ENCODE data around the gene STRN4. TPM values are rescaled to one million over a fixed set of nuclear protein-coding genes. Genes with fewer than 3 reads are reported as not detected.

The STRN4 gene
- total RNA-seq, 2 donors from 2014 or later, result 142 to 155 TPM

DNA sequence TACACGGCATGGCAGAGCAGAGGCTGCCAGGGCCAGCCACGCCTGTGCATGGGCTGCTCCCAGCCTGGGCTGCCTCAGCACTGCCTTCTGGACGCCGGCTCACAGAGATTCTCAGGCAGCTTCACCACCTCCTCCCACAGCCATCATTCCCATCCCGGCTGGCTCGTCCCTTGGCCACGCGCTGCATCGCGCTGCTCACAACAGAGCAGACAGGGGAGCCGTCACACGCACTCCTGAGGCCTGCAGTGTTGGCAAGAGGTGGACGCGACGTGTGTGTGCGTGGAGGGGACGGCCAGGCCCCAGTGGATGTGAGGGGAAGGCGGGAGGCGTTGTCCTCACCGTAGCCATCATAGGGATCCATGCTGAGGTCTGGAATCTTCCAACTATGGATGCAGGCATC is 21.8 kb downstream of the STRN4 start:
- TF ChIP-seq, protein P1, sequence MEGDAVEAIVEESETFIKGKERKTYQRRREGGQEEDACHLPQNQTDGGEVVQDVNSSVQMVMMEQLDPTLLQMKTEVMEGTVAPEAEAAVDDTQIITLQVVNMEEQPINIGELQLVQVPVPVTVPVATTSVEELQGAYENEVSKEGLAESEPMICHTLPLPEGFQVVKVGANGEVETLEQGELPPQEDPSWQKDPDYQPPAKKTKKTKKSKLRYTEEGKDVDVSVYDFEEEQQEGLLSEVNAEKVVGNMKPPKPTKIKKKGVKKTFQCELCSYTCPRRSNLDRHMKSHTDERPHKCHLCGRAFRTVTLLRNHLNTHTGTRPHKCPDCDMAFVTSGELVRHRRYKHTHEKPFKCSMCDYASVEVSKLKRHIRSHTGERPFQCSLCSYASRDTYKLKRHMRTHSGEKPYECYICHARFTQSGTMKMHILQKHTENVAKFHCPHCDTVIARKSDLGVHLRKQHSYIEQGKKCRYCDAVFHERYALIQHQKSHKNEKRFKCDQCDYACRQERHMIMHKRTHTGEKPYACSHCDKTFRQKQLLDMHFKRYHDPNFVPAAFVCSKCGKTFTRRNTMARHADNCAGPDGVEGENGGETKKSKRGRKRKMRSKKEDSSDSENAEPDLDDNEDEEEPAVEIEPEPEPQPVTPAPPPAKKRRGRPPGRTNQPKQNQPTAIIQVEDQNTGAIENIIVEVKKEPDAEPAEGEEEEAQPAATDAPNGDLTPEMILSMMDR (conservative IDR thresholded peaks at IDR 0.05), result no peak

DNA sequence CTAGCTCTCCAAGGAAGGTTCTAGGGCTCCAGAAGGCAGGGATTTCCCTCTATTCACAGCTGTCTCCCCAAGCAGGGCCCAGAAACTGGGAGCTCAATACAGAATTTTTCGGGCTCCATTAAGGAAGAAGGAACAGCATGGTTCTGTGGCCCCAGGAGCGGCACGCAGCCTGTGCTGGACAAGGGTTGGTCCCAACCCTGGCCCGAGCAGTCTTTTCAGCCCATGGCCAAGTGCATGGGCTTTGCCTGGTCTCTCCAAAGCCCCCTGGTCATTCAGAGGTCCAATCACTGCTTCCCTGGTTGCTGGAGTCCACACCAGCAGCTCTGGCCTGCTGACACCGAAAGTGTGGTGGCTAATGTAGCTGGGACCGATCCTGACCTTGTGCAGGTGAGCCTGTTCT is 22.8 kb downstream of the STRN4 start:
- no peak overlapping the region for H3K4me3 ChIP-seq (ENCODE audit: low read length)
- H3K27me3 ChIP-seq (ENCODE audit: control insufficient read depth, insufficient read depth, low read length, poor library complexity, severe bottlenecking), result no peaks in the 10 kb centered on the region
- H3K36me3 Mint-ChIP-seq (ENCODE audit: low read depth), result peaks cover 52% of the 10 kb centered on the region
- no peaks in the 10 kb centered on the region for H3K9me3 ChIP-seq (ENCODE audit: control insufficient read depth, low read length)
- H3K4me1 Mint-ChIP-seq, result no peaks in the 10 kb centered on the region
- DNase-seq, result no peak
- H3K27ac Mint-ChIP-seq, result no peak overlapping the region
- no peaks in the 10 kb centered on the region for H3K9me3 Mint-ChIP-seq
- no peaks in the 10 kb centered on the region for H3K4me1 ChIP-seq (ENCODE audit: control insufficient read depth, insufficient read depth, low read length)
- H3K27me3 Mint-ChIP-seq (ENCODE audit: insufficient read depth), result no peaks in the 10 kb centered on the region
- H3K9ac ChIP-seq (ENCODE audit: extremely low read depth, low read length, poor library complexity, severe bottlenecking), result no peak overlapping the region
- H3K36me3 ChIP-seq (ENCODE audit: control insufficient read depth, insufficient read depth, low read length), result peaks cover 60% of the 10 kb centered on the region
- no peak overlapping the region for H3K27ac ChIP-seq (ENCODE audit: low read depth, low read length)
- no peak overlapping the region for H3K4me3 Mint-ChIP-seq
- WGBS, 2 experiments (ENCODE audit: insufficient coverage in 1 of 2, insufficient read length in 1 of 2), result 97% methylated on average over 6 of the region's 6 CpGs
- TF ChIP-seq, protein P1 (conservative IDR thresholded peaks at IDR 0.05), result no peak

More for the DNA sequence above, 21.8 kb downstream of the STRN4 start:
- Histone ChIP-seq H3K9ac (ENCODE audit: extremely low read depth, low read length, poor library complexity, severe bottlenecking) (no peak overlapping the region), H3K4me3 (ENCODE audit: low read length) (no peak overlapping the region), H3K36me3 (ENCODE audit: control insufficient read depth, insufficient read depth, low read length) (peaks cover 69% of the 10 kb centered on the region), H3K27ac (ENCODE audit: low read depth, low read length) (no peak overlapping the region), H3K4me1 (ENCODE audit: control insufficient read depth, insufficient read depth, low read length) (no peaks in the 10 kb centered on the region), H3K27me3 (ENCODE audit: control insufficient read depth, insufficient read depth, low read length, poor library complexity, severe bottlenecking) (no peaks in the 10 kb centered on the region), H3K9me3 (ENCODE audit: control insufficient read depth, low read length) (no peaks in the 10 kb centered on the region)
- no peaks in the 10 kb centered on the region for H3K9me3 Mint-ChIP-seq
- 95 to 96% methylated on average over 10 to 20 of the region's 20 CpGs for WGBS, 2 experiments (ENCODE audit: insufficient coverage in 1 of 2, insufficient read length in 1 of 2)
- no peak overlapping the region for H3K4me3 Mint-ChIP-seq
- no peak for DNase-seq
- no peaks in the 10 kb centered on the region for H3K27me3 Mint-ChIP-seq (ENCODE audit: insufficient read depth)
- H3K4me1 Mint-ChIP-seq, result no peaks in the 10 kb centered on the region
- H3K36me3 Mint-ChIP-seq (ENCODE audit: low read depth), result peaks cover 57% of the 10 kb centered on the region
- H3K27ac Mint-ChIP-seq, result peak overlapping the region; percentile 48

DNA sequence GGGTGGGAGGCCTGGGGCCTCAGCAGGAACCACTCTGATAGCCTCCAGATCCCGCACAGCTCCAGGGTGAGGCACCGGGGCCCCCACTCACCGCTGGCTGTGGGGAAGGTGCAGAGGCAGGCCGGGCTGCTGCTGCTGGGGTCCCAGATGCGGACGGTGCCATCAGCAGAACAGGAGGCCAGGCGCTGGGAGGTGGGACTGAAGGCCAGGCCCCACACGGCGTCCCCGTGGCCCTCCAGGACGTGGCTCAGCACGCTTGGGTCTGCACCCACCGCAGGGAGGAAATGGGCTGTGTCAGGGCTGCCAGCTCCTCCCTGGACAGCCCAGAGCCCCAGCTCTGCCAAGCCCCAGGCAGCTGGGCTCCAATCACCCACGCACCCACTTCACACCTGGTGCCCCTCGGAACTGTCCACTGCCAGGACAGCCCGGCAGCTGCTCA is 23.2 kb downstream of the STRN4 start:
- H3K27me3 Mint-ChIP-seq (ENCODE audit: insufficient read depth), result no peaks in the 10 kb centered on the region
- no peak overlapping the region for H3K4me3 Mint-ChIP-seq
- peaks cover under 1% of the 10 kb centered on the region for H3K4me1 Mint-ChIP-seq
- Histone ChIP-seq H3K9ac (ENCODE audit: extremely low read depth, low read length, poor library complexity, severe bottlenecking) (no peak overlapping the region), H3K4me1 (ENCODE audit: control insufficient read depth, insufficient read depth, low read length) (no peaks in the 10 kb centered on the region), H3K36me3 (ENCODE audit: control insufficient read depth, insufficient read depth, low read length) (peaks cover 56% of the 10 kb centered on the region), H3K27ac (ENCODE audit: low read depth, low read length) (no peak overlapping the region), H3K9me3 (ENCODE audit: control insufficient read depth, low read length) (no peaks in the 10 kb centered on the region), H3K27me3 (ENCODE audit: control insufficient read depth, insufficient read depth, low read length, poor library complexity, severe bottlenecking) (no peaks in the 10 kb centered on the region), H3K4me3 (ENCODE audit: low read length) (no peak overlapping the region)
- DNase-seq, result no peak
- WGBS, 2 experiments (ENCODE audit: insufficient coverage in 1 of 2, insufficient read length in 1 of 2), result 93 to 97% methylated on average over 12 to 16 of the region's 16 CpGs
- TF ChIP-seq, protein P1 (conservative IDR thresholded peaks at IDR 0.05), result no peak
- no peaks in the 10 kb centered on the region for H3K9me3 Mint-ChIP-seq
- H3K27ac Mint-ChIP-seq, result no peak overlapping the region
- peaks cover 49% of the 10 kb centered on the region for H3K36me3 Mint-ChIP-seq (ENCODE audit: low read depth)

Data from endodermal cell (in vitro differentiated cells).